Sigmoid colon (tissue), 7 donors: ENCODE results near the gene PALS1. TPM values are rescaled to one million over a fixed set of nuclear protein-coding genes. Genes with fewer than 3 reads are reported as not detected.

Source experiments
- DNase-seq: peaks from one replicate; pipeline ENCODE4 v3.0.0-alpha.2; 2019
- H3K27ac ChIP-seq, 4 donors: fragments of 200-600 bp; sonication (generic); one replicate each; pipeline ENCODE4 v1.5.1; 2016 to 2019; ENCODE audit warnings: mild to moderate bottlenecking in 1 of 4
- H3K27me3 ChIP-seq, 3 donors: fragments of 200-600 bp; sonication (generic); one replicate each; pipeline ENCODE4 v1.5.1; 2019; ENCODE audit warnings: mild to moderate bottlenecking in 1 of 3
- H3K36me3 ChIP-seq, 4 donors: fragments of 200-600 bp; sonication (generic); one replicate each; pipeline ENCODE4 v1.5.1; 2016 to 2019
- H3K4me1 ChIP-seq, 4 donors: fragments of 200-600 bp; sonication (generic); one replicate each; pipeline ENCODE4 v1.5.1; 2017 to 2019
- H3K4me3 ChIP-seq, 4 donors: fragments of 200-600 bp; sonication (generic); one replicate each; pipeline ENCODE4 v1.5.1; 2017 to 2019; ENCODE audit warnings: mild to moderate bottlenecking in 2 of 4, moderate library complexity in 1 of 4
- H3K9me3 ChIP-seq, 4 donors: fragments of 200-600 bp in 3 of 4; sonication (generic) in 3 of 4; one replicate each; pipeline versions ENCODE4 v1.5.1 to v1.6.1; 2013 to 2019
- EP300 ChIP-seq, 4 donors: sonication (generic); formaldehyde crosslinking; IDR thresholded peaks; one replicate each; pipeline ENCODE4 v1.6.1; 2017; ENCODE audit warnings: antibody characterized with exemption in 4 of 4
- POLR2A ChIP-seq, 2 donors: fragments of 450-650 bp; IDR thresholded peaks; one replicate each; pipeline ENCODE4 v1.6.1; 2016; ENCODE audit warnings: antibody characterized with exemption in 2 of 2, mild to moderate bottlenecking in 2 of 2, moderate library complexity in 2 of 2
- POLR2AphosphoS5 ChIP-seq, 4 donors: sonication (generic); formaldehyde crosslinking; IDR thresholded peaks; one replicate each; pipeline ENCODE4 v1.6.1; 2017; ENCODE audit warnings: antibody characterized with exemption in 4 of 4
- WGBS, 2 donors: extraction: QIAGEN DNeasy Blood & Tissue Kit; methylation state at CpG; one replicate each; pipeline ENCODE4 v1.1.7; 2013; 5-methylcytosine and 5-hydroxymethylcytosine counted together
- intact Hi-C: fragments of 100-400 bp; cut with DNase I; formaldehyde crosslinking; loops from one replicate; pipeline ENCODE4 v1.15.1; 2023
- polyA plus RNA-seq, 3 donors: library from polyadenylated mRNA; stranded (reverse); fragments of 200-250 nt; gene quantifications; one replicate each; pipeline ENCODE4 v1.2.3, GENCODE V29; 2013
- total RNA-seq, 4 donors: library from RNA; depleted of rRNA; stranded (reverse); fragments of >200 nt; gene quantifications; one replicate each; pipeline ENCODE4 v1.1.0, GENCODE V29; 2016
- TF ChIP-seq, protein P1 (sequence below), 4 experiments: fragments of 450-650 bp in 3 of 4; fragments of 200-600 bp in 1 of 4; IDR thresholded peaks; one replicate each; pipeline ENCODE4 v1.5.1; 2016 to 2019; ENCODE audit warnings: antibody characterized with exemption in 4 of 4, mild to moderate bottlenecking in 3 of 4, moderate library complexity in 2 of 4
- donor health status: healthy with polysubstance abuse.
- donor health status: Bipolar disorder and iron deficiency.
- donor health status: healthy.

The PALS1 gene
- total RNA-seq: 10 to 100 TPM; 20.2 to 29.4 (median 23.0) TPM
- polyA plus RNA-seq: 10 to 100 TPM; 10.8 to 35.8 (median 19.8) TPM

- peak in 1 of 2 donors; percentile 66 for TF ChIP-seq POLR2A (IDR thresholded peaks at IDR 0.05)
- peak in 1 of 4 donors; percentile 10 for TF ChIP-seq EP300 (IDR thresholded peaks at IDR 0.05)
- TF ChIP-seq, protein P1, sequence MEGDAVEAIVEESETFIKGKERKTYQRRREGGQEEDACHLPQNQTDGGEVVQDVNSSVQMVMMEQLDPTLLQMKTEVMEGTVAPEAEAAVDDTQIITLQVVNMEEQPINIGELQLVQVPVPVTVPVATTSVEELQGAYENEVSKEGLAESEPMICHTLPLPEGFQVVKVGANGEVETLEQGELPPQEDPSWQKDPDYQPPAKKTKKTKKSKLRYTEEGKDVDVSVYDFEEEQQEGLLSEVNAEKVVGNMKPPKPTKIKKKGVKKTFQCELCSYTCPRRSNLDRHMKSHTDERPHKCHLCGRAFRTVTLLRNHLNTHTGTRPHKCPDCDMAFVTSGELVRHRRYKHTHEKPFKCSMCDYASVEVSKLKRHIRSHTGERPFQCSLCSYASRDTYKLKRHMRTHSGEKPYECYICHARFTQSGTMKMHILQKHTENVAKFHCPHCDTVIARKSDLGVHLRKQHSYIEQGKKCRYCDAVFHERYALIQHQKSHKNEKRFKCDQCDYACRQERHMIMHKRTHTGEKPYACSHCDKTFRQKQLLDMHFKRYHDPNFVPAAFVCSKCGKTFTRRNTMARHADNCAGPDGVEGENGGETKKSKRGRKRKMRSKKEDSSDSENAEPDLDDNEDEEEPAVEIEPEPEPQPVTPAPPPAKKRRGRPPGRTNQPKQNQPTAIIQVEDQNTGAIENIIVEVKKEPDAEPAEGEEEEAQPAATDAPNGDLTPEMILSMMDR (IDR thresholded peaks at IDR 0.05): no peak
- peak; percentile 28 to 63 (median 51) for TF ChIP-seq POLR2AphosphoS5 (IDR thresholded peaks at IDR 0.05)
- 0% methylated on average over 64 of the region's 64 CpGs for WGBS, 2 donors
- peak within 1 kb of the TSS; percentile 74 to 88 (median 82) for H3K4me3 ChIP-seq
- peaks cover 0 to 30% (median 17%) of the 10 kb centered on the region in 4 donors for H3K4me1 ChIP-seq
- no peaks in the 10 kb centered on the region for H3K9me3 ChIP-seq
- DNase-seq: peak; percentile 80
- H3K27me3 ChIP-seq: no peaks in the 10 kb centered on the region
- H3K36me3 ChIP-seq: no peaks in the 10 kb centered on the region
- peak within 1 kb of the TSS; percentile 97 to 99 (median 99) for H3K27ac ChIP-seq
- intact Hi-C loops: loop anchor here (2.0 to 5.0 kb wide), 3 partner anchors 46 to 735 kb away; partner anchors contain the start of gene ATP6V1D
Measured at GRCh38 chr14:67241411-67242167, at the start of gene PALS1. TSS of gene PALS1 (plus strand) at chr14:67241435. CDS start at chr14:67279171, 37,736 bp downstream.

- TF ChIP-seq EP300 (IDR thresholded peaks at IDR 0.05): no peak
- TF ChIP-seq, protein P1 (IDR thresholded peaks at IDR 0.05): no peak
- TF ChIP-seq POLR2AphosphoS5 (IDR thresholded peaks at IDR 0.05): no peak
- WGBS, 2 donors: 90 to 91% methylated on average over 8 of the region's 8 CpGs
- no peak overlapping the region for H3K27ac ChIP-seq
- intact Hi-C loops: no loop called here
- no peaks in the 10 kb centered on the region for H3K27me3 ChIP-seq
- no peaks in the 10 kb centered on the region for H3K9me3 ChIP-seq
- no peak overlapping the region for H3K4me3 ChIP-seq
- peaks cover 0 to 11% (median 9%) of the 10 kb centered on the region in 4 donors for H3K4me1 ChIP-seq
- H3K36me3 ChIP-seq: no peaks in the 10 kb centered on the region
- no peak for DNase-seq
Measured at GRCh38 chr14:67191768-67192290, 49.4 kb upstream of the PALS1 start.

DNA sequence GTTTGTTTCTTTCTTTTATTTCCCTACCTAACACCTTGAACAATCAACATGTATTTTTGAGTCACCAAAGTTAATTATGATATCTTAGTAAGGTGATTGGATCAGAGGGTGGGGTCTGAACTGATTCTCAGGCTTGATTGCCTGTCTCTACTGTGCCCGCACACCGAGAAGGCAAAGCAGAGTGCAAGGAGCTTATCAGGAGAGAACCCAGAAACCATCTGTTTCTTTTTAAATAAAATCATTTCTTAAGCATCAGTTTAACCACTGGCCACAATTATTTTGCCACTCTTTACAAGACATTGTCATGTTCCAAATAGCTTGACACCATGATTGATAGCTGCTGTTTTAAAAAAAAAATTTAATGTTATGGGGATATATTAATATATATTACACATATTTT lies 48.9 kb upstream of the PALS1 start:
- peaks cover 0 to 6% (median 4%) of the 10 kb centered on the region in 4 donors for H3K4me1 ChIP-seq
- TF ChIP-seq POLR2AphosphoS5 (IDR thresholded peaks at IDR 0.05) (no peak), POLR2A (IDR thresholded peaks at IDR 0.05) (no peak), EP300 (IDR thresholded peaks at IDR 0.05) (no peak)
- TF ChIP-seq, protein P1 (IDR thresholded peaks at IDR 0.05): no peak
- no peak overlapping the region for H3K4me3 ChIP-seq
- H3K27ac ChIP-seq: no peak overlapping the region
- H3K27me3 ChIP-seq: no peaks in the 10 kb centered on the region
- no peaks in the 10 kb centered on the region for H3K9me3 ChIP-seq
- H3K36me3 ChIP-seq: no peaks in the 10 kb centered on the region
- intact Hi-C loops: no loop called here
- no peak for DNase-seq
- 84 to 91% methylated on average over 2 of the region's 2 CpGs for WGBS, 2 donors

DNA sequence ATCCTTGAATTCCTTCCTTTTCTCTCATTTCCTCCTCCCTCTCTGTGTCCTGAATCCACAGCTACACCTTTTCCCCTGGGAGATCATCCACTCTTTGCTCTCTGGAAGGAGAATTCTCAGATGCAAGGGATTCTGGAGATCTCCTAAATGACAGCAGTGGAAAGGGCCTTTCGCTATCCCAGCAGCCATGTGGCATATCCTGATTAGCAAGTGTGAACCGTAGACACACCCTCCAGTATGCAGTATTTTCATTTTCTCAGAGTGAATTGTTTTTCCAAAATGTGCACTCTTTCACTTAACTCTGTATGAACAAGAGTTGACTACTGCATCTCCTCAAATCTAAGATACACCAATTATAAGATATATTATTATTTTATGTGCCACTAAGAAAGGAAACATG lies 46.0 kb upstream of the PALS1 start:
- Histone ChIP-seq H3K9me3 (no peaks in the 10 kb centered on the region), H3K4me3 (no peak overlapping the region), H3K27me3 (no peaks in the 10 kb centered on the region), H3K4me1 (no peaks in the 10 kb centered on the region), H3K36me3 (no peaks in the 10 kb centered on the region), H3K27ac (no peak overlapping the region)
- TF ChIP-seq POLR2AphosphoS5 (IDR thresholded peaks at IDR 0.05) (no peak), EP300 (IDR thresholded peaks at IDR 0.05) (no peak), POLR2A (IDR thresholded peaks at IDR 0.05) (no peak)
- TF ChIP-seq, protein P1 (IDR thresholded peaks at IDR 0.05): no peak
- intact Hi-C loops: no loop called here
- 59 to 80% methylated on average over 2 of the region's 2 CpGs for WGBS, 2 donors
- DNase-seq: no peak
